Measurements from ENCODE around the gene ITPK1.
"Not testable (repeated sequence)": the region's sequence is repeated elsewhere in the genome, so short reads cannot be mapped to it uniquely, and the experiment has no call there.

- TF ChIP-seq CTCF (conservative IDR thresholded peaks at IDR 0.05; ENCODE audit: low read length); EZH2phosphoT487 (IDR thresholded peaks at IDR 0.05; ENCODE audit: borderline replicate concordance, low read depth, low read length): not testable (repeated sequence)
Observed at GRCh38 chr14:93131257-93131820, 15.6 kb upstream of the ITPK1 start.

Measured in OCI-LY7 (cell line).